ENCODE measurements around the gene STH.

- no peak for TF ChIP-seq CTCF (IDR thresholded peaks at IDR 0.05)
- no peak for TF ChIP-seq POLR2A (IDR thresholded peaks at IDR 0.05)
Observed at GRCh38 chr17:45985447-45985846, 13.6 kb upstream of the STH start.

Data from testis (tissue), 2 donors.